Smooth muscle cell (in vitro differentiated cells): ENCODE measurements around the gene NR1I3. TPM values are rescaled to one million over a fixed set of nuclear protein-coding genes. Genes with fewer than 3 reads are reported as not detected.

ENCODE experiments used
- DNase-seq: peaks from one replicate; lab custom pipeline; 2025; ENCODE audit not compliant: unreplicated experiment; lab: John Stamatoyannopoulos, UW
- H2AFZ ChIP-seq: fragments of 200-600 bp; sonication (generic); 2 replicates; pipeline ENCODE4 v1.6.0; 2016; ENCODE audit warnings: antibody characterized with exemption, low read depth, mild to moderate bottlenecking
- H3F3A ChIP-seq: fragments of 200-600 bp; sonication (generic); 2 replicates; pipeline ENCODE4 v1.6.0; 2017; ENCODE audit warnings: antibody characterized with exemption, low read depth
- H3K27ac ChIP-seq: fragments of 200-600 bp; sonication (generic); 2 replicates; pipeline ENCODE4 v1.5.1; 2016; ENCODE audit warnings: low read depth, mild to moderate bottlenecking
- H3K27me3 ChIP-seq: fragments of 200-600 bp; sonication (generic); 2 replicates; pipeline ENCODE4 v1.6.1; 2016; ENCODE audit warnings: low read depth, mild to moderate bottlenecking
- H3K36me3 ChIP-seq: fragments of 200-600 bp; sonication (generic); 2 replicates; pipeline ENCODE4 v1.5.1; 2016; ENCODE audit warnings: low read depth
- H3K4me1 ChIP-seq: fragments of 200-600 bp; sonication (generic); 2 replicates; pipeline ENCODE4 v1.5.1; 2016; ENCODE audit warnings: low read depth
- H3K4me2 ChIP-seq: fragments of 200-600 bp; sonication (generic); 2 replicates; pipeline ENCODE4 v1.6.0; 2016; ENCODE audit warnings: mild to moderate bottlenecking
- H3K4me3 ChIP-seq: fragments of 200-600 bp; sonication (generic); 2 replicates; pipeline ENCODE4 v1.5.1; 2016; ENCODE audit warnings: mild to moderate bottlenecking
- H3K79me2 ChIP-seq: fragments of 200-600 bp; sonication (generic); 2 replicates; pipeline ENCODE4 v1.6.0; 2016; ENCODE audit warnings: low read depth, mild to moderate bottlenecking
- H3K9ac ChIP-seq: fragments of 200-600 bp; sonication (generic); 2 replicates; pipeline ENCODE4 v1.6.0; 2016; ENCODE audit warnings: low read depth
- H3K9me3 ChIP-seq: fragments of 200-600 bp; sonication (generic); replicated peaks from 2 replicates; pipeline ENCODE4 v1.5.1; 2016; ENCODE audit warnings: low read depth
- H4K20me1 ChIP-seq: fragments of 200-600 bp; sonication (generic); 2 replicates; pipeline ENCODE4 v1.6.0; 2016; ENCODE audit warnings: low read depth
- CTCF ChIP-seq: fragments of 200-600 bp; sonication (generic); IDR thresholded peaks from 2 replicates; pipeline ENCODE4 v1.5.1; 2017; ENCODE audit warnings: borderline replicate concordance, mild to moderate bottlenecking, antibody characterized with exemption; ENCODE audit not compliant: insufficient read depth, poor library complexity, severe bottlenecking
- WGBS: methylation state at CpG from one replicate; pipeline ENCODE4 v1.1.7; 2016; ENCODE audit warnings: low lambda C conversion rate; 5-methylcytosine and 5-hydroxymethylcytosine counted together
- polyA plus RNA-seq: library from polyadenylated mRNA; unstranded; fragments of >200 nt; fragmentation: Nextera tagmentation; extraction: Ambion mirVana; gene quantifications from 2 replicates; pipeline ENCODE4 v1.2.1, GENCODE V29; 2016
- total RNA-seq: library from RNA; depleted of rRNA; stranded (reverse); fragments of >200 nt; gene quantifications from 2 replicates; pipeline ENCODE4 v1.2.3, GENCODE V29; 2014

NR1I3 gene
- total RNA-seq (not detected in 2 replicates), polyA plus RNA-seq (0.46 and 0.90 TPM in 2 replicates)

- Histone ChIP-seq H2AFZ (peak within 1 kb of the TSS; percentile 51), H4K20me1 (no peaks in the 10 kb centered on the region), H3K4me3 (no peak within 1 kb of the TSS), H3K4me2 (no peak within 1 kb of the TSS), H3K79me2 (no peaks in the 10 kb centered on the region), H3K4me1 (no peaks in the 10 kb centered on the region), H3F3A (no peaks in the 10 kb centered on the region), H3K36me3 (no peaks in the 10 kb centered on the region), H3K9ac (no peak within 1 kb of the TSS), H3K27ac (no peak within 1 kb of the TSS), H3K9me3 (no peaks in the 10 kb centered on the region), H3K27me3 (no peaks in the 10 kb centered on the region)
- DNase-seq = no peak
- no peak for TF ChIP-seq CTCF
- WGBS = 26% methylated on average over 4 of the region's 4 CpGs
Measured at GRCh38 chr1:161238039-161238473, at the start of gene NR1I3. Gene NR1I3, minus strand, starts transcription at chr1:161238203. Its CDS starts 1,638 bp downstream, at chr1:161236565.

GRCh38 chr1:161287482-161288054, 49.6 kb upstream of the NR1I3 start:
- Histone ChIP-seq H3K9ac (no peak overlapping the region), H3K36me3 (no peaks in the 10 kb centered on the region), H3K79me2 (no peaks in the 10 kb centered on the region), H3K4me3 (no peak overlapping the region), H3K4me1 (no peaks in the 10 kb centered on the region), H3K27me3 (peaks cover 15% of the 10 kb centered on the region), H3K9me3 (no peaks in the 10 kb centered on the region), H4K20me1 (no peaks in the 10 kb centered on the region), H2AFZ (no peak overlapping the region), H3F3A (no peaks in the 10 kb centered on the region), H3K4me2 (no peak overlapping the region), H3K27ac (no peak overlapping the region)
- DNase-seq = no peak
- TF ChIP-seq CTCF = no peak
- WGBS = 92% methylated on average over 3 of the region's 3 CpGs

- no peaks in the 10 kb centered on the region for H3K36me3 ChIP-seq
- H3K9ac ChIP-seq = no peak overlapping the region
- no peaks in the 10 kb centered on the region for H3K9me3 ChIP-seq
- no peaks in the 10 kb centered on the region for H4K20me1 ChIP-seq
- no peak for TF ChIP-seq CTCF
- no peaks in the 10 kb centered on the region for H3K79me2 ChIP-seq
- H3K27ac ChIP-seq = no peak overlapping the region
- H3K4me1 ChIP-seq = no peaks in the 10 kb centered on the region
- WGBS = 89% methylated on average over 5 of the region's 5 CpGs
- H3K4me3 ChIP-seq = no peak overlapping the region
- H2AFZ ChIP-seq = no peak overlapping the region
- H3K4me2 ChIP-seq = no peak overlapping the region
- no peaks in the 10 kb centered on the region for H3F3A ChIP-seq
- DNase-seq = no peak
- peaks cover 15% of the 10 kb centered on the region for H3K27me3 ChIP-seq
Measured at GRCh38 chr1:161285521-161285920, 47.5 kb upstream of the NR1I3 start.

- H2AFZ ChIP-seq = no peak overlapping the region
- no peak for DNase-seq
- no peak overlapping the region for H3K4me3 ChIP-seq
- H3K36me3 ChIP-seq = no peaks in the 10 kb centered on the region
- no peak overlapping the region for H3K27ac ChIP-seq
- H3K9me3 ChIP-seq = no peaks in the 10 kb centered on the region
- H3K9ac ChIP-seq = no peak overlapping the region
- WGBS = 94% methylated on average over 2 of the region's 2 CpGs
- no peaks in the 10 kb centered on the region for H3K79me2 ChIP-seq
- no peak overlapping the region for H3K4me2 ChIP-seq
- peaks cover 15% of the 10 kb centered on the region for H3K27me3 ChIP-seq
- H3F3A ChIP-seq = no peaks in the 10 kb centered on the region
- H4K20me1 ChIP-seq = no peaks in the 10 kb centered on the region
- TF ChIP-seq CTCF = no peak
- no peaks in the 10 kb centered on the region for H3K4me1 ChIP-seq
Measured at GRCh38 chr1:161285113-161285512, 47.1 kb upstream of the NR1I3 start.
